ENCODE measurements around the gene SMG6.
A peak's percentile ranks its signal among the peaks of the same experiment; 100 is the strongest.
"Not testable (repeated sequence)": the region's sequence is repeated elsewhere in the genome, so short reads cannot be mapped to it uniquely, and the experiment has no call there.

The SMG6 gene

GRCh38 chr17:2176499-2177169, 127.0 kb downstream of the SMG6 start:
- DNase-seq = no peak

DNA sequence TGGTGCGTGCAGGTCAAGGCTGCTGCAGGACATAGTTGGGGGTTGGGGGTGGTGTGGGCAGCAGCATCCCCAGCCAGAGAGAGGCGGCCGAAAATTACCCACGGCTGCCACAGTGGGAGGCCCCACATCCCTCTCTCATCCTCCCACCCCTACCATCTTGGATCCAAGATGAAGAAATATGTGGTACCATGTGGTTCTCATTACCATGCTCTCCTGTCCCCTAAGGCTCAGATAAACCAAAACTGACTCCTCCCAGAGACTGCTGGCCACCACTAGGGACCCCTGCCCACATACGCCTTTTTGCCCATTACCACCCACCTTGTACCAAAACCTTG, 128.3 kb downstream of the SMG6 start:
- no peak for DNase-seq

- DNase-seq = peak in 3 of 4 experiments; percentile 29 to 38 (median 37)
Observed at GRCh38 chr17:2174468-2175293, 128.9 kb downstream of the SMG6 start.

- DNase-seq = no peak
Observed at GRCh38 chr17:2174014-2174413, 129.6 kb downstream of the SMG6 start.

GRCh38 chr17:2172999-2173398, 130.6 kb downstream of the SMG6 start:
- DNase-seq = no peak

- DNase-seq = no peak
Observed at GRCh38 chr17:2172077-2172851, 131.3 kb downstream of the SMG6 start.

DNA sequence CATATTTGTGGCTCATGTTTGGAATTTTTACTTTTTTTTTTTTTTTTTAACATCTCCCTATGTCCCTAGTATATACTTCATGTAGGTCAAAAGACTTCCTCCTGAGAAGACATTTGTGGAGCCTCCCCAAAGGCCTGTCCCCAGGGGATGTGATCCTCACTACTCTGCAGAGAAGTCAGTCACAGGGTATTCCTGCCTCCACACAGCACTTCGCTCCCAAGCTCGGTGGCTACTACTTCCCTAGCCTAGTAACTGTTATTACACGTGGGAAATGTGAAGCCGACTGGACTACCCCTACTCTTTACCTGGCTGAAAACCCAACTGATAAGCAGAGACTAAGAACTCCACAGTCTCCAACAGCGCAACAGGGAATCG, 131.9 kb downstream of the SMG6 start:
- no peak for DNase-seq

DNA sequence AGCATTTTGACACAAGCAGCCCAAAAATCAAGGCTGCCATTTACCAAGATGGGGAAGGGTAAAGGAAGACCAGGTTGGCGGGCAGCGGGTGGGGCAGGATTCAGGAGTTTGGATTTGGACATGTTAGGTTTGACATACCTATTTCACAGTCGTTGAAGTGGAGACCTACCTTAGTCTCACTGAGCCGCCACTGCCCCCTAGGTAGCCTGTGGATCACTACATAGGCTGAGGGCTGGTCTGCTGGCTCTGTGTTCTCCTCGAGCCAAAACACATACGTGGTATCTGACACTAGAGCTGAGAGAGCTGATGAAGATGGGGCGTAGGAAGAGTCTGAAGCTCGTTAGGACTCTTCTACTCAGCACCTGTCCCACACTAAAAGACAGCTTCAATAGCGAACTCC, 133.6 kb downstream of the SMG6 start:
- DNase-seq = peak in 1 of 4 experiments; percentile 26

GRCh38 chr17:2165723-2166122, 137.9 kb downstream of the SMG6 start:
- DNase-seq = not testable (repeated sequence)

GRCh38 chr17:2158396-2158780, 145.2 kb downstream of the SMG6 start:
- DNase-seq = peak in 3 of 4 experiments; percentile 20 to 36 (median 22)

DNA sequence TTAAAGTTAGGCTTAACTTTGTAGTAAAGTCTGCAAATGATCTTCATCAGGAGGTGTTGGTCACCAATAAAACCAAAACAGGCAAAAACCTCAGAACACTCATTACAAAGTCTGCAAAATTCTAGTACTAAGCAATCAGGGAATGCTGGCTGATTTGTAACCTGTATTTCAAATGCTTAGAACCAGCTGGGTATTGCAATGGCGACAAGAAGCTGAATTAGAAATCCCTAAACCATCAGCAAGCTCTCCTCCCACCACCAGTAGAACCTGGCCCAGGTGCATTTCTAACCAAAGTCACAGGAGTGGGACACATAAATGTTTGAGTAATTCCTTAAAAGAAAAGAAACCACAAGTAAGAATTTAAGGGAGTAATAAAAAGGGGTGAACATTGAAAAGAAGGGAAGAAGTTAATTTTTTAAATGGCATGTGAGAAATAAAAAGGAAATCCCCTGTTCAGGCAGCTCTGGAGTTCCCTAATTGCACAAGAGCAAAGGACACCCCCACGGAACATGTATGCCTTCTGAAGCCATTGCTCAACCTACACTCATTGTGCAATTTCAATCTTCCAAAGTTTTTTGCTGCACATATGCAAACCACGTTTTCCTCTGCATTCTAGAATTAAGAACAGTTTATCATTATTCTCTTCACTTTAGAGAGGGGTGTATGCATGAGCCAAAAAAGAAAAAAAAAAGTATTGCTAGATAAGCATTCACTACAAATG, 145.8 kb downstream of the SMG6 start:
- DNase-seq = peak; percentile 84 to 94 (median 90)

GRCh38 chr17:2157081-2157480, 146.5 kb downstream of the SMG6 start:
- DNase-seq = peak; percentile 56 to 74 (median 64)

- DNase-seq = no peak
Observed at GRCh38 chr17:2156666-2157065, 146.9 kb downstream of the SMG6 start.

DNA sequence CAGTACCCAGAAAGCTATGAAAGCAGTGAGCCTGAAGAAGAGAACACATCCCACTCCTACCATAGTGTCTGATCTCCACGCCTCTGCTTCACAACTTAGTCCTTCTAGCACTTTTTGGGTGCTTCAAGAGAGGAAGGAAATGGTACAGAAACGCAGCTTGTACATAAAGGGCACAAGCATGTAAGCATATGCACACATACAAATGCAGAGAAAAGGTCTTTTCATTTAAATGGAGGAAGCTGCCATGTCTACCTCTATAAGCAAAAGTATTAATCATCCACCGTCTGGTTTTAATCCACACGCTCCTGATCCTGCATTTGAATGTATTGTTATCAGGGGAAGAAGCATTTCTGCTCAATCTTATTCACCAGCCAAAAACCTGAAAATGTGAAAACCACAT, 148.0 kb downstream of the SMG6 start:
- peak in 3 of 4 experiments; percentile 32 to 64 (median 59) for DNase-seq

GRCh38 chr17:2151358-2152033, 152.1 kb downstream of the SMG6 start:
- DNase-seq = no peak

DNA sequence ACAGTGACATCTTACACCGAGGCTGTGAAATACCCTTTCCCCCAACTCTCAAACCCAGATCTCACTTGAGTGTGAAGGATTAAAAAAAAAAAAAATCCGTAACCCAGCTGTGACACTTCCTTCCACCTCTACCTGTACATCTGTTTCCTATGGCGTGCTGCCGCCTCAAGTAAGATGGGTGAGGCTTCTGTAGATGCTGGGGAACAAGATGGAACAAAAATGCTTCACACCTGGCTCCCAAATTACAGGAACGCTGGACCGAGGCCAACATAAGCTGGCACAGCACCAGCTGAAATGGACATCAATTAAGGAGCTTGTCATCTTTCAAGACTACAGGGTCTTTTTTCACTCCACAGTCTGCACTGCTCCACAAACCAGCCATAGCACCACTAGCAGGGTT, 152.8 kb downstream of the SMG6 start:
- DNase-seq = no peak

- DNase-seq = no peak
Observed at GRCh38 chr17:2149934-2150333, 153.7 kb downstream of the SMG6 start.

DNA sequence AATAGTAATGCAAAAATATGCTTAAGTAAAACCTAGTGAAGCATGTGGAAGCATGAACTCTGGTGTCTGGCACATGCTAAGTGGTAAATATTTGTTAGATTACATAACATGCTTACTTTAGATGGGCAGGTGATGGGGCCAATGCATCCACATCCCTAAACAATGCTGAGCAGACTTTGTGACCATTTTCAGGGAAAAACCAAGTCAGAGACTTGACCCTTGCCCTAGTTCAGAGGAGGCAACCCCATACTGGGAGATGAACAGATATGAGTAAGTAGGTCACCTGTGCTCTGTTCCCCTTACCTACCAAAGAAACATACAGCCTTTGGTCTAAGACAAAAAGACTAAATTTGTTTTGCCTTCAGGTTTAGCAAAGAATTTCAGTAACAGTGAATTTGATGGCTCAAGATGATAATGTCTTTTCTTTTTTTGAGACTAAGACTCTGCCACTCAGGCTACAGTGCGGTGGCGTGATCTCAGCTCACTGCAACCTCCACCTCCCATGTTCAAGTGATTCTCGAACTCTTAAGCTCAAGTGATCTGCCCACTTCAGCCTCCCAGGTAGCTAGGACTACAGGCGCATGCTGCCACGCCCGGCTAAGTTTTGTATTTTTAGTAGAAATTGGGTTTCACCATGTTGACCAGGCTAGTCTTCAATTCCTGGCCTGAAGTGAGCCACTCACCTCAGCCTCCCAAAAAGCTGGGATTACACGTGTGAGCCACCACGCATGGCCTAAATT, 157.3 kb downstream of the SMG6 start:
- DNase-seq = no peak

DNA sequence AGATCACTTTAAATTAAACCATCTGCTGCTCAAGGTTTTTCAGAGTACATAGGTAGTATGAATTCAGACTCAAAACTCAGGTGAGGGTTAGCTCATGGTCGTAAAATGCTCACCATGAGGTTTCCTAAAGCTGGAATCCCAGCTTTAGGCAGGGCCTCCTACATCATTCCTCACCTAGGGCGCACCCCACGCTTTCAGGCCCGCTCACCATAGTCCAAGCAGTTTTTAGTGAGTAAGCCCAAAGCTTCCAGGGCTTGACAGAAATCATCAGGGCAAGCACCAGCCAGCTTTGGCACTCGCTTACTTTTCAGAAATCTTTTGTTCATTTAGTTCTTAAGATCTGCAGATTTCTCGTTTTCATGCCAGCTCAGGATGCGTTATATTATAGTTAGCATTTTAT, 158.9 kb downstream of the SMG6 start:
- DNase-seq = no peak

DNA sequence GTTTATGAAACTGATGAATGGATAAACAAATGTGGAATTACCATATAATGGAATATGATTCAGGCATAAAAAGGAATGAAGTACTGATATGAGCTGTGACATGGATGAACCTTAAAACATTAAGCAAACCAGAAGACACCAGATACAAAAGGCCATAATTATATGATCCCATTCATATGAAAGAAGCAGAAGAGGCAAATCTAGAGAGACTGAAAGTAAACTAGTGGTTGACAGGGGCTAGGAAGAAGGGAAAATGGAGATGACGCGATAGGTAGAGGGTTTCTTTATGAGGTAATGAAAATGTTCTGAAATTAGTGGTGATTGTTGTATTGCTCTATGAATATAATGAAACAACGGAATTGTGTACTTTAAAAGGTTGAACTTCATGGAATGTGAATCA, 160.3 kb downstream of the SMG6 start:
- no peak for DNase-seq

GRCh38 chr17:2142682-2143081, 160.9 kb downstream of the SMG6 start:
- DNase-seq = not testable (repeated sequence)

All from suppressor macrophage (primary cell).